Panc1 (cell line): ENCODE results near the gene OR5B17. TPM values are rescaled to one million over a fixed set of nuclear protein-coding genes. Genes with fewer than 3 reads are reported as not detected.

ENCODE experiments used
- ATAC-seq: fragments of 200-7000 bp; cut with Tn5 transposase; 2 replicates; pipeline ENCODE4 v1.9.1; 2020; ENCODE audit warnings: mild to moderate bottlenecking, moderate library complexity
- BruUV-seq: library from RNA; stranded (reverse); fragments of 400-500 nt; replicated peaks from 2 replicates; lab custom pipeline; 2021; lab: Mats Ljungman, UMichigan
- CTCF ChIA-PET: fragments of 300-600 bp; sonication (Branson Sonifier 250); formaldehyde crosslinking; loops from one replicate; lab custom pipeline; 2022; ENCODE audit warnings: antibody characterized with exemption; lab: Charles Lee
- POLR2A ChIA-PET: fragments of 300-600 bp; sonication (Branson Sonifier 250); formaldehyde crosslinking; loops from one replicate; lab custom pipeline; 2022; ENCODE audit warnings: antibody characterized with exemption; lab: Charles Lee
- DNase-seq: peaks from one replicate; pipeline ENCODE4 v3.0.0-alpha.2; 2010; ENCODE audit warnings: low read depth, low spot score
- H3K27ac ChIP-seq: 2 replicates; pipeline ENCODE4 v1.5.1; 2011; ENCODE audit warnings: mild to moderate bottlenecking, low read length, inconsistent platforms
- H3K27me3 ChIP-seq: fragments of 200-500 bp; sonication (Bioruptor generic); 2 replicates; pipeline ENCODE4 v1.6.0; 2014; ENCODE audit warnings: low read length, inconsistent platforms; ENCODE audit not compliant: control insufficient read depth, insufficient read depth
- H3K36me3 ChIP-seq: fragments of 200-500 bp; sonication (Bioruptor generic); 2 replicates; pipeline ENCODE4 v1.5.1; 2014; ENCODE audit warnings: inconsistent platforms, mild to moderate bottlenecking, low read length, moderate library complexity; ENCODE audit not compliant: control insufficient read depth, insufficient read depth
- H3K4me1 ChIP-seq: 2 replicates; pipeline ENCODE4 v1.5.1; 2011; ENCODE audit warnings: inconsistent platforms, mild to moderate bottlenecking, low read length, moderate library complexity; ENCODE audit not compliant: control insufficient read depth, insufficient read depth
- H3K4me3 ChIP-seq, 2 experiments: 2 replicates each; pipeline ENCODE4 v1.5.1; 2011 to 2012; ENCODE audit warnings: low read depth in 2 of 2, low read length in 2 of 2, mild to moderate bottlenecking in 2 of 2, inconsistent platforms in 1 of 2, moderate library complexity in 1 of 2
- H3K9me3 ChIP-seq: fragments of 200-500 bp; sonication (Bioruptor generic); 2 replicates; pipeline ENCODE4 v1.5.1; 2014; ENCODE audit warnings: low read depth, mild to moderate bottlenecking, inconsistent platforms, low read length, moderate library complexity; ENCODE audit not compliant: control insufficient read depth, insufficient read depth
- POLR2AphosphoS5 ChIP-seq: IDR thresholded peaks from 2 replicates; pipeline ENCODE4 v1.6.1; 2012; ENCODE audit warnings: mild to moderate bottlenecking, low read depth, low read length, moderate library complexity
- SIN3A ChIP-seq: IDR thresholded peaks from 2 replicates; pipeline ENCODE4 v1.6.1; 2012; ENCODE audit warnings: low read depth, mild to moderate bottlenecking, low read length, moderate library complexity, borderline replicate concordance; ENCODE audit not compliant: insufficient read depth
- TCF7L2 ChIP-seq: IDR thresholded peaks from 2 replicates; pipeline ENCODE4 v1.6.1; 2011; ENCODE audit warnings: mild to moderate bottlenecking, low read depth, low read length, inconsistent platforms
- in situ Hi-C: cut with HindIII; loops from 2 replicates; pipeline ENCODE4 v1.10.0; 2016; ENCODE audit warnings: low sequenced_read_pairs, low pct_unique_long_range_greater_than_20kb
- intact Hi-C: fragments of 100-400 bp; cut with micrococcal nuclease; formaldehyde crosslinking; loops from one replicate; pipeline ENCODE4 v1.10.0; 2022; ENCODE audit not compliant: unreplicated experiment
- total RNA-seq: library from RNA; stranded (reverse); gene quantifications from one replicate; pipeline ENCODE4 v1.2.1, GENCODE V29; 2021; ENCODE audit not compliant: unreplicated experiment
- TF ChIP-seq, protein P1 (sequence below), 2 experiments: IDR thresholded peaks; 2 replicates each; pipeline ENCODE4 v1.6.1; 2011 to 2012; ENCODE audit warnings: low read depth in 2 of 2, control low read depth in 1 of 2, low read length in 1 of 2, mild to moderate bottlenecking in 1 of 2, moderate library complexity in 1 of 2; ENCODE audit not compliant: insufficient read depth in 1 of 2
- TF ChIP-seq, protein P2 (sequence below): fragments of 450-650 bp; IDR thresholded peaks from 2 replicates; pipeline ENCODE4 v1.5.1; 2017; ENCODE audit warnings: mild to moderate bottlenecking

The OR5B17 gene
- total RNA-seq, 1 experiment from 2014 or later = not detected

DNA sequence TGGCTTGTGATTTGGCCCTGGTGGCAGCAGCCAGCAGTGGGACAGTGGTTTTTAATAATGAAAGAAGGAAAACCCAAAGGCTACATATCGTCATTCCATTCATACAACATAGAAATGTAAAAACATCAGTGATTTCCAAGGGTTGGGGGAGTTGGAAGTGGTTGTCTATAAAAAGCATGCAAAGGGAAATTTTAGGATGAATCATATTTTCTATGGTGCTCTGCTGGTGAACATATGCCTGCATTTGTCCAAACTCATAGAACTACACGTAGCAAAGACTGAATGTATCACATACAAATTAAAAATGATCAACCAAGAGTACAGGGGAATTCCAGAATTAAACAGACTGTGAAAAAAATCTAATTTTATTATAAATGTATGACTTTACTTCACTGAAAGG is 36.7 kb upstream of the OR5B17 start:
- TF ChIP-seq, protein P1, sequence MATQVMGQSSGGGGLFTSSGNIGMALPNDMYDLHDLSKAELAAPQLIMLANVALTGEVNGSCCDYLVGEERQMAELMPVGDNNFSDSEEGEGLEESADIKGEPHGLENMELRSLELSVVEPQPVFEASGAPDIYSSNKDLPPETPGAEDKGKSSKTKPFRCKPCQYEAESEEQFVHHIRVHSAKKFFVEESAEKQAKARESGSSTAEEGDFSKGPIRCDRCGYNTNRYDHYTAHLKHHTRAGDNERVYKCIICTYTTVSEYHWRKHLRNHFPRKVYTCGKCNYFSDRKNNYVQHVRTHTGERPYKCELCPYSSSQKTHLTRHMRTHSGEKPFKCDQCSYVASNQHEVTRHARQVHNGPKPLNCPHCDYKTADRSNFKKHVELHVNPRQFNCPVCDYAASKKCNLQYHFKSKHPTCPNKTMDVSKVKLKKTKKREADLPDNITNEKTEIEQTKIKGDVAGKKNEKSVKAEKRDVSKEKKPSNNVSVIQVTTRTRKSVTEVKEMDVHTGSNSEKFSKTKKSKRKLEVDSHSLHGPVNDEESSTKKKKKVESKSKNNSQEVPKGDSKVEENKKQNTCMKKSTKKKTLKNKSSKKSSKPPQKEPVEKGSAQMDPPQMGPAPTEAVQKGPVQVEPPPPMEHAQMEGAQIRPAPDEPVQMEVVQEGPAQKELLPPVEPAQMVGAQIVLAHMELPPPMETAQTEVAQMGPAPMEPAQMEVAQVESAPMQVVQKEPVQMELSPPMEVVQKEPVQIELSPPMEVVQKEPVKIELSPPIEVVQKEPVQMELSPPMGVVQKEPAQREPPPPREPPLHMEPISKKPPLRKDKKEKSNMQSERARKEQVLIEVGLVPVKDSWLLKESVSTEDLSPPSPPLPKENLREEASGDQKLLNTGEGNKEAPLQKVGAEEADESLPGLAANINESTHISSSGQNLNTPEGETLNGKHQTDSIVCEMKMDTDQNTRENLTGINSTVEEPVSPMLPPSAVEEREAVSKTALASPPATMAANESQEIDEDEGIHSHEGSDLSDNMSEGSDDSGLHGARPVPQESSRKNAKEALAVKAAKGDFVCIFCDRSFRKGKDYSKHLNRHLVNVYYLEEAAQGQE (IDR thresholded peaks at IDR 0.05; ENCODE audit: insufficient read depth in 1 of 2, low read depth in 2 of 2, low read length in 1 of 2) = no peak
- no peak for TF ChIP-seq TCF7L2
- TF ChIP-seq, protein P2, sequence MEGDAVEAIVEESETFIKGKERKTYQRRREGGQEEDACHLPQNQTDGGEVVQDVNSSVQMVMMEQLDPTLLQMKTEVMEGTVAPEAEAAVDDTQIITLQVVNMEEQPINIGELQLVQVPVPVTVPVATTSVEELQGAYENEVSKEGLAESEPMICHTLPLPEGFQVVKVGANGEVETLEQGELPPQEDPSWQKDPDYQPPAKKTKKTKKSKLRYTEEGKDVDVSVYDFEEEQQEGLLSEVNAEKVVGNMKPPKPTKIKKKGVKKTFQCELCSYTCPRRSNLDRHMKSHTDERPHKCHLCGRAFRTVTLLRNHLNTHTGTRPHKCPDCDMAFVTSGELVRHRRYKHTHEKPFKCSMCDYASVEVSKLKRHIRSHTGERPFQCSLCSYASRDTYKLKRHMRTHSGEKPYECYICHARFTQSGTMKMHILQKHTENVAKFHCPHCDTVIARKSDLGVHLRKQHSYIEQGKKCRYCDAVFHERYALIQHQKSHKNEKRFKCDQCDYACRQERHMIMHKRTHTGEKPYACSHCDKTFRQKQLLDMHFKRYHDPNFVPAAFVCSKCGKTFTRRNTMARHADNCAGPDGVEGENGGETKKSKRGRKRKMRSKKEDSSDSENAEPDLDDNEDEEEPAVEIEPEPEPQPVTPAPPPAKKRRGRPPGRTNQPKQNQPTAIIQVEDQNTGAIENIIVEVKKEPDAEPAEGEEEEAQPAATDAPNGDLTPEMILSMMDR = no peak
- no peak for TF ChIP-seq SIN3A
- no peak for TF ChIP-seq POLR2AphosphoS5
- no peak for ATAC-seq
- POLR2A ChIA-PET = no interaction called here
- no peak overlapping the region for H3K4me3 ChIP-seq
- intact Hi-C loops (no loop called here), in situ Hi-C loops (no loop called here)
- no TSS peak for BruUV-seq
- H3K4me1 ChIP-seq = no peaks in the 10 kb centered on the region
- H3K27ac ChIP-seq = no peak overlapping the region
- no peaks in the 10 kb centered on the region for H3K36me3 ChIP-seq
- DNase-seq = no peak
- H3K9me3 ChIP-seq = no peaks in the 10 kb centered on the region
- CTCF ChIA-PET = no interaction called here
- H3K27me3 ChIP-seq = no peaks in the 10 kb centered on the region

DNA sequence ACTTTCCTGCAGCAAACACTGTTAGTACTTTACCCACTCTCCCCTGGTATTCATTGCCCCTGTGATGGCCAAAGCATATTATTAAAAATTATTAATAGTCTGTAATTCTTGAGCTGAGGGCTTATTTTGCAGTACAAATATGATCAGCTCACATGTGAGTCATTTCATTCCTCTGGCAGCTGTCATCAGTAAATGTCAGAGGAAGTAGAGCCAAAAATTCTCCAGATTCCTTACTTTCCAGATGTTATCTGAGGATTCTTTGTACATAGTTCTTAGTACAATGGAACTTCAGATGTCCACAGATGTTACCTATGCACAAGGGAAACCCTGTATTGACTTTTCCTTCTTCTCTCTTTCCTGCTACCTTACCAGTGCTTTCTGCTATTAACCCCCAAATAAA is 35.3 kb upstream of the OR5B17 start:
- ChIA-PET POLR2A (no interaction called here), CTCF (no interaction called here)
- H3K27ac ChIP-seq = no peak overlapping the region
- intact Hi-C loops = no loop called here
- DNase-seq (no peak), ATAC-seq (no peak)
- H3K27me3 ChIP-seq = no peaks in the 10 kb centered on the region
- no peak overlapping the region for H3K4me3 ChIP-seq
- in situ Hi-C loops = no loop called here
- TF ChIP-seq, protein P2 = no peak
- TF ChIP-seq TCF7L2 = no peak
- H3K4me1 ChIP-seq = no peaks in the 10 kb centered on the region
- no peaks in the 10 kb centered on the region for H3K36me3 ChIP-seq
- no peaks in the 10 kb centered on the region for H3K9me3 ChIP-seq
- no TSS peak for BruUV-seq
